WI38 (cell line): ENCODE data around the gene MEDAG.

ENCODE experiments used
- H3K4me3 ChIP-seq: 2 replicates; pipeline ENCODE4 v1.5.1; 2011; ENCODE audit warnings: low read depth, mild to moderate bottlenecking, control low read depth, low read length
- CTCF ChIP-seq: IDR thresholded peaks from 2 replicates; pipeline ENCODE4 v1.5.1; 2012; ENCODE audit warnings: low read depth, mild to moderate bottlenecking, control low read depth, low read length

MEDAG gene

GRCh38 chr13:30881191-30881651, 24.9 kb upstream of the MEDAG start:
- no peak overlapping the region for H3K4me3 ChIP-seq
- TF ChIP-seq CTCF = no peak

- TF ChIP-seq CTCF = no peak
- no peak overlapping the region for H3K4me3 ChIP-seq
Observed at GRCh38 chr13:30882026-30882850, 23.8 kb upstream of the MEDAG start.

- H3K4me3 ChIP-seq = no peak overlapping the region
- no peak for TF ChIP-seq CTCF
Observed at GRCh38 chr13:30882996-30883766, 22.9 kb upstream of the MEDAG start.

- no peak overlapping the region for H3K4me3 ChIP-seq
- TF ChIP-seq CTCF = no peak
Observed at GRCh38 chr13:30884543-30884942, 21.5 kb upstream of the MEDAG start.

GRCh38 chr13:30889196-30889690, 16.8 kb upstream of the MEDAG start:
- TF ChIP-seq CTCF = no peak
- no peak overlapping the region for H3K4me3 ChIP-seq

- H3K4me3 ChIP-seq = no peak overlapping the region
- TF ChIP-seq CTCF = peak; percentile 48
Observed at GRCh38 chr13:30892966-30893365, 13.1 kb upstream of the MEDAG start.

- TF ChIP-seq CTCF = no peak
- H3K4me3 ChIP-seq = no peak overlapping the region
Observed at GRCh38 chr13:30895773-30896172, 10.3 kb upstream of the MEDAG start.
